NCI-H187 (cell line): Measurements from ENCODE around the gene TTLL9.
"Not testable (repeated sequence)": the region's sequence is repeated elsewhere in the genome, so short reads cannot be mapped to it uniquely, and the experiment has no call there.

Source experiments
- DNase-seq, 2 experiments: peaks; one replicate each; lab custom pipeline; 2025; lab: John Stamatoyannopoulos, UW

The TTLL9 gene, protein sequence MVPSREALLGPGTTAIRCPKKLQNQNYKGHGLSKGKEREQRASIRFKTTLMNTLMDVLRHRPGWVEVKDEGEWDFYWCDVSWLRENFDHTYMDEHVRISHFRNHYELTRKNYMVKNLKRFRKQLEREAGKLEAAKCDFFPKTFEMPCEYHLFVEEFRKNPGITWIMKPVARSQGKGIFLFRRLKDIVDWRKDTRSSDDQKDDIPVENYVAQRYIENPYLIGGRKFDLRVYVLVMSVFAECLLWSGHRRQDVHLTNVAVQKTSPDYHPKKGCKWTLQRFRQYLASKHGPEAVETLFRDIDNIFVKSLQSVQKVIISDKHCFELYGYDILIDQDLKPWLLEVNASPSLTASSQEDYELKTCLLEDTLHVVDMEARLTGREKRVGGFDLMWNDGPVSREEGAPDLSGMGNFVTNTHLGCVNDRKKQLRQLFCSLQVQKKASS

DNA sequence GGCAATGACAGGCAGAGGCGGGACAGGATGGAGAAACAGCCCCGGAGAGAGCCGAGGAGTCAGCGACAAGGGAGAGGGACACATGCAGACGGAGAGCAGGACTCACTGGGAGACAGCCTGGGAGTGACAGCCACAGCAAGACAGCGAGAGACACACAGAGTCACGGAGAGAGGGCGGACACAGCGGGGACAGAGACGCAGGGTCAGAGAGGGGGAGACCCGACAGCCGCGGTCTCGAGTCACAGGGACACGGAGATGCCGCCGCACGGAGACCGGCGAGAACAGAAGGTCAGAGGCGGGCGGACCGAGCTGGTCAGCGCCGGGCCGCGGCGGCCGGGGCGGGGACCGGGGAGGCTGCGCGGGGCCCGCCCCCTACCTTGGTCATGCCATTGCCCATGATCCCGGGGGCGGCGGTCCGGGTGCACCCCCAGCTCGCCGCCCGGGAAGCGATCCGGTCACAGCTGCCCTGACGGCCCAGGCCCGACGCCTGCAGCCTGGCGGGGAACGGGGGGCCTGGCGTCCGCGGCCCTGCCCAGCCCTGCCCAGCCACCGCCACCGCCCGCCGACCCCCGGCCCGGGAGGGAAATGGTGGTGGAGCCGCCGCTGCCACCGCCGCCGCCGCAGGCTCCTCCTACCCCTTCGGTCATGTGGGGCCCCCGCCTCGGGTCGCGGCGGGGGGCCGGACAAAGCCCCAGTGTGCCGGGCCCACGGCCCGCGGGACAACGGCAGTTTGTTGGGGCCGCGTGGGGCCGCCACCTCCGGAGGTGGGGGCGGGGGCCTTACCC is at the start of gene TTLL9, which contains the start of gene DUSP15:
Gene TTLL9 (plus strand): TSS at position 693 of the 784 bp plus-strand sequence. CDS start 493 bp downstream, outside the sequence.
Gene DUSP15 (minus strand): TSS at position 586 of the 784 bp plus-strand sequence. CDS start 190 bp downstream, at position 396.
- no peak for DNase-seq

DNA sequence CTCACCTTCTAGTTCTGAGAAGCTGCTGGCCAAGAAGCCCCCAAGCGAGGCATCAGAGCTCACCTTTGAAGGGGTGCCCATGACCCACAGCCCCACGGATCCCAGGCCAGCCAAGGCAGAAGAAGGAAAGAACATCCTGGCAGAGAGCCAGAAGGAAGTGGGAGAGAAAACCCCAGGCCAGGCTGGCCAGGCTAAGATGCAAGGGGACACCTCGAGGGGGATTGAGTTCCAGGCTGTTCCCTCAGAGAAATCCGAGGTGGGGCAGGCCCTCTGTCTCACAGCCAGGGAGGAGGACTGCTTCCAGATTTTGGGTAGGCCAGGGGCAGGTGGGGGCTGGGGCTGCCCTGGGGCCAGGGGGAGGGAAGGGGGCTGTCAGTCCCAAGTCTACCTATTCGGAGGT is 49.0 kb upstream of the TTLL9 start:
- no peak for DNase-seq

DNA sequence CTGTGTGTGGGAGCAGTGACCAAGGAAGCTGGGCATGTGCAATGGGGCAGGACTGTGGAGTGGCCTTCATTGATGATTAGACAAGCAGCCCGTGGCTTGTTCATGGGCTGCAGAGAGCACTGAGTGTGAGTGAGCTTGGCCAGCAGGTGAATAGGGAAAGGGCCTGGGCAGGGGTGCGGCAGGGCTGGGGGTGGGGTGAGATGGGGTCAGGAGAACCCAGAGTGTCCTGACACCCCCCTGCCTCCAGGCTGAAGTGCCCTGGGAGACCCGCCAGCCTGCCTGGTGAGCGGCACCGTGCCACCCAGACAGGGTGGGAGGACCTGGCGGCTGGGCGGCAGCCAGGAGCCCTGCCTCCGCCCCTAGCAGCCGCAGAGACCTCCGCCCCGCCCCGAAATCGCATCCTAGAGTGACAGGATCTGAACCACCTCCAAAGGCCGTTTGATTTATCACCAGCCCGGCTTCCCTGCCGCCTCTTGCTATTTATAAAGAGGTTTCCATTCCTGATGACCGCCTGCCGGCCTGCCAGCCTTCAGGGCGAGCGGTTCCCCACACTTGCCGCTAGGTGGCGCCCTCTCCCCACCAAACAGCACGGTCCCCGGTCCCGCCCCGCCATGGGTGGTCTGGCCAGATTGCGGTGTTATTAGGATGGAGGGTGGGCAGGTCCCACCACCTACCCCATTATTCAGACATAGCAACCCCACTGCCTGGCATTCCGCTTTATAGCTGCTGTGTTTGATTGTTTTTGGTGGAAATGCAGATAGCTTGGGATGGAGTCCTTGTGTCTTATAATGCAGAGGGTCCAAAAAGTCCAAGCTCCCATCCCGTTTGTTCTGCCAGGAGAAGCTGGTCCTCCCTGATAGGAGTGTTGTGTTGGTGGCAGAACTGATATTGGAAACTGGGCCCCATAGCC is 47.8 kb upstream of the TTLL9 start:
- peak; percentile 58 to 75 for DNase-seq

DNA sequence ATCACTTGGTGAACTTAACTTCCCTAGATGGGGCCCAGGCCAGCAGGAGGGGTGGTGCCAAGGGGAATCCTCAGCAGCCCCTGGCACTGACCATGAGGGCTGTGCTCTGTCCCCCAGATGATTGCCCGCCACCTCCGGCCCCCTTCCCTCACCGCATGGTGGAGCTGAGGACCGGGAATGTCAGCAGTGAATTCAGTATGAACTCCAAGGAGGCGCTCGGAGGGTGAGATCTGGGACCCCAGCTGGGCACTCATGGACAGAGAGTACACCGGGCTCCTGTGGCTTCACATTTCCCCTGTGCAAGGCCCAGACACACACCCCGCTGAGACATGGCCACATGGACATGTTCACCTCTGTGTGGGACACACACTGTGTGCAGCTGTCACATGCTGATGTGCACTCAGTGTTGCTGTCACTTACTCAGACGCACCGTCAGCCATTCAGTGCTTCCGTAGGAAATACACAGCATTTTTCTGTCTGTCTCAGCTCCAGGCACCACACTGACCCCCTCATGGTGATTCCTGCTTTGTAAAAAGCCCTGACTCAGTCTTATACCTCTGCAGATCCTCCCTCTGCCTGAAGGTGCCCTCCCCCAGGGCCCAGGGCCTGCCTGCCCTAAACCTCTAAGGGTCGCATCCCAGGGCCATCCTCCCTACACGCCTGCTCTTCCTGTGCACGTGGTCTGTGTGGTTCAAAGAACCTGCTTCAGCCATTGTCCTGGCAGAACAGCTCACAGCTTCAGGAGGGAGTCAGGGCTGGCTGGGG is 46.9 kb upstream of the TTLL9 start:
- no peak for DNase-seq

DNA sequence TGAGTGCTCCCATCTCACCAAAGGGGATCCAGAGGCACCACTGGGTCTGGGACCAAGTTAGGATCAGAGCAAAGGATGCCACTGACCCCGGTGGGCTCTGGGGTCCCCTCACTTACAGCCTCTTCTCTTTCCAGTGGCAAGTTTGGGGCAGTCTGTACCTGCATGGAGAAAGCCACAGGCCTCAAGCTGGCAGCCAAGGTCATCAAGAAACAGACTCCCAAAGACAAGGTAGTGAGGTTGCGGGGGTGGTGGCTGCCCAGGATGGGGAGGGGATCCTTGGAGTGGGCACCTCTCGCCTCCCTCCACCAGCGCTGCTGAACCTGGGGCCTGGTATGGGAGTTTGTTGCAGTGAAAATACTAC is 46.3 kb upstream of the TTLL9 start:
- DNase-seq, result no peak

DNA sequence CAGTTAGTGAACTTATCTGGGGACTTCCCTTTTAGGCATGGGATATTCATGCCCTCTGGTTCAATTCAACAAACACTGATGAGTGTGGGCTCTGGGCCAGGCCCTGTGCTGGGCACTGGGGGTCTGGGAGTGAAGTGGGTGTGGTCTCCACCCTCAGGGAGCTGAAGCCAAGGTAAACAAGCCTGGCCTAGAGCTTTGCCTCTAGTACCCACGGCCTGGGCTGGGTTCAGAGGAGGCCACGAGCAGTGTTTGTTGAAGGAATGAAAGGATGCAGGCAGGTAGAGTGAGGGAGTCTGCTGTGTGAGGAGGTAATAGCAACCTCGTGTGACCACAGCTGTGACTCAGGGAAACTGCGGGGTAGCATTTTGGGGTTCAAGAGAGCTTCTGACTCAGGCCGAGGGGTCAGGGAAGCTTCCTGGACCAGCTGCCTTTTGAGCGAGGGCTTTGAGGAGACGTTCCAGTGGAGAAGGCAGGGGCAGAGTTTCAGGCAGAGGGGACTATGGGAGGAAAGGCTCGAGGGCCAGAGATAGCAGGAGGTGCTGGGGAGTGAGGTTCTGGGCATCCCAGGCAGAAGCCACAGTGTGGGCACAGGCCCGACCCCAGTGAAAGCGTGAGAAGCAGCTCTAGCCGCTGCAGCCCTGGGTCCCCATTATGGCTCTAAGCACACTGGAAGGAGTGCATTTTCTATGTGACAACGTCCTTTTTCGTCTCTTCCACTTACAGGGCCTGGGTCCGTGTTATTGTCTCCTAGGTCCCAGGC is 45.7 kb upstream of the TTLL9 start:
- no peak for DNase-seq

DNA sequence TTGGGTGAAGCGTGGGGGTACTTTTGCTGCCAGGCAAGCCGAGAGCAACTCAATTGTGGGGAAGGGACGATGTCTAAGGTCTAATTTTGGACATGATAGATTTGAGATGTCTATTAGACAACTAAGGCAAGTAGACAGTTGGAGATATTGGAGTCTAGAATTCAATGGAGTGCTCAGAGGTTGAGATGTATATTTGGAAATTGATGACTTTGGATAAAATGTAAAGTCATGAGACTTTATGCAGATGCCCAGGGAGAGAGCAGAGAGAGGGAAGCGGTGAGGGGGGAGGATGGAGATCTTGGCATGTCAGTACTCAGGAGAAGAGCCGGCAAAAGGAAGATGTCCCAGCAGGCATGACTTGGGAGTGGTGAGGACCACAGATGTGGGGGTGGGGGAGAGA is 44.4 kb upstream of the TTLL9 start:
- no peak for DNase-seq

DNA sequence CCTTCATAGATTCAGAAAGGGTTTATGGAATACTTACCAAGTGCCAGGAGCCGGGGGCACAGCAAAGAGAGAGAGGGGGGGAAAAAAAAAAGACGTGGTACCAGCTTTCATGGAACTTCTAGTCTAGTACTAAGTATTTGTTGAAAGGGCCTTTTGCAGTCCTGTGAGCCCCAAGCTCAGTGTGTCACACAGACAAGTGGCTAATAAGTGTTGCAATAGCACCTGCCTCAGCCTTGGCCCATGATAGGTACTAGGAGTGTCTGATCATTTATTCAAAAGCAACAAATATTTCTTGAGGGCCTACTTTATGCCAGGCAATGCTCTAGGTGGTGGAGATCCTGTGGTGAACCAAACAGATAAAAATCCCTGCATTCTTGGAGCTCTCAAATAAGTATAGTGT is 43.4 kb upstream of the TTLL9 start:
- no peak for DNase-seq

DNA sequence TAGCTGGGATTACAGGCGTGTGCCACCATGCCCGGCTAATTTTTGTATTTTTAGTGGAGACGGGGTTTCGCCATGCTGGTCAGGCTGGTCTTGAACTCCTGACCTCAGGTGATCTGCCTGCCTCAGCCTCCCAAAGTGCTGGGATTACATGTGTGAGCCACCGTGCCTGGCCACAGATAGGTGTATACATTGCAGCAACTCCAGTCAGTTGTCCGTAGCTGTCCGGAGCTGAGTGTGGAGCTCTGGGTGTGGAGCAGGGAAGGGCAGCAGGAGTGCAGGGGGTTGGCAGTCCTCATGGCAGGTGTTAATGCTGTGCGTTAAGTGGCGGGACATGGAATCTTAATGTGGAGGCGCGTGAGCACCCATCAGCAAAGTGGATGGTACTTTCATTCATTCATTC is 42.4 kb upstream of the TTLL9 start:
- not testable (repeated sequence) for DNase-seq

DNA sequence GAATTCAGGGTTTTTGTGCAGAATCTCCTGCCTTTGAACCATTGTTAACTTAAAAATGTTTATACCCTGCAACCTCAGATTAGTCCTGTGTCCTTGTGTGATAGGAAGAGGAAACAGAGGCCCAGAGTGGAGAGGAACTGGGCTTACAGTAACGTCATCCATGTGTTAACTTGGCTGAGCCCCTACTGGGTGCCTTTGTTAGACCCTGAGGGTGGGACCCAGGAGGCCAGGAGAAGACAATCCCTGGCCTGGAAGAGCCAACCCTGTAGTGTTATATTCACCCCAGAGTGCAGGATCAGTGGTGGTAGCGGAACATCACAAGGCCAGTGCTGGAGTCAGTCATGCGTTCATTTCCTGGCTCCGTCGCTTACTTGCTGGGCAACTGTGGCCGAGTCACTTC is 40.7 kb upstream of the TTLL9 start:
- DNase-seq, result no peak

DNA sequence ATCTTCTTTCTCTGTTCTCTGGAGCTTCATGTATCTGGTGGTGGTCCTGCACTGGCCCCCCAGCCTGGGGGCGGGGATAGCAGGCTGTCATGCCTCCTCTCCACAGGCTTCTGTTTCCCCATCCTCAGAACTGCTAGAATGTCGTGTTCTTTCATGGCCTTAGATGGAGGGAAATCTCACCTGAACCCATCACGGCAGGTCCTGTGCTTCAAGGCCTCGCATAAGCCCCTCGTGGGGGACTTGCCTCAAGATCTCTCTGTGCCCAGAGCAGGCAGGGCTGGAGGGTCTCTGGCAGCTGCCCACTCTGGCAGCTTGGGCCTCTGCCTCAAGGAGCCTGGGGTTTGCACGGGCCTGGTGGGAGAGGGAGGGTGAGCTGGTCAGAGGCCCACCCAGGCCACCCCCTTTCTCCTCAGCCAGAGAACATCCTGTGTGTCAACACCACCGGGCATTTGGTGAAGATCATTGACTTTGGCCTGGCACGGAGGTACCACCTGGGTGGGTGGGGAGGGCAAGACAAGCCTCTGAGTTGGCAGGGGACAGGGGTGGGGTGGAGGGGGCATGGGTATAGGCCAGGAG is 39.9 kb upstream of the TTLL9 start:
- DNase-seq, result no peak

DNA sequence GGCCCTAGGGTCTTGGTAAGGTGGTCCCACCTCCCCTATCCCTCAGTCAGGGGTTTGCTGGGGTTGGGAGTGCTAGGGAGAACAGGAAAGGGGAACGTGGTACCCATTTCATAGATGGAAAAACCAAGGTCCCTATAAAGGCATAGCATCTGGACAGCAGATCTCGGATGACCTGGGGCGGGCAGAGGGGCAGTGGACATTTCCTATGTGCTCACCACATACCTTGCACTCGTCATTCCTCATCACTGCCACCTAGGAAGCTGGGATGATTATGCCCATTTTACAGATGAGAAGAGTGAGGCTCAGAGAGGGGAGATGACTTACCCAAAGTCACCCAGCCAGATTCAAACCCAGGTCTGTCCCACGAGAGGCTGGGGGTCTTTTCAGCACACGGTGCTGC is 39.2 kb upstream of the TTLL9 start:
- no peak for DNase-seq

DNA sequence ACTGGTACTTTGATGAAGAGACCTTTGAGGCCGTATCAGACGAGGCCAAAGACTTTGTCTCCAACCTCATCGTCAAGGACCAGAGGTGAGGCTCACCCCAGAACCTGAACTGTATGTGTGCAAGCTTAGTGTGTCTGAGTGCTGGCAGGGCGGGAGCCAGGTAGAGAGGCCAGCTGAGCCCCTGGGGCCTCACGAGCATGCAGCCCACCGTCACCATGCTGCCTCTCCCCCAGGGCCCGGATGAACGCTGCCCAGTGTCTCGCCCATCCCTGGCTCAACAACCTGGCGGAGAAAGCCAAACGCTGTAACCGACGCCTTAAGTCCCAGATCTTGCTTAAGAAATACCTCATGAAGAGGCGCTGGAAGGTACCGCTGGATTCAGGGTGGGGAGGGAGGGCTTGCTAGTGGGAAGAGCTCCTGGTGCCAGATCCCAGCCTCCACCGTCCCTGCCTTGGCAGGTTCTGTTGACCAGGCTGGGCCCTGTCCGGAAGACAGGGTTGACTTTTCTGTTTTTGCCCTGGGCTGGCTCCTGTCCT is 38.6 kb upstream of the TTLL9 start:
- no peak for DNase-seq

DNA sequence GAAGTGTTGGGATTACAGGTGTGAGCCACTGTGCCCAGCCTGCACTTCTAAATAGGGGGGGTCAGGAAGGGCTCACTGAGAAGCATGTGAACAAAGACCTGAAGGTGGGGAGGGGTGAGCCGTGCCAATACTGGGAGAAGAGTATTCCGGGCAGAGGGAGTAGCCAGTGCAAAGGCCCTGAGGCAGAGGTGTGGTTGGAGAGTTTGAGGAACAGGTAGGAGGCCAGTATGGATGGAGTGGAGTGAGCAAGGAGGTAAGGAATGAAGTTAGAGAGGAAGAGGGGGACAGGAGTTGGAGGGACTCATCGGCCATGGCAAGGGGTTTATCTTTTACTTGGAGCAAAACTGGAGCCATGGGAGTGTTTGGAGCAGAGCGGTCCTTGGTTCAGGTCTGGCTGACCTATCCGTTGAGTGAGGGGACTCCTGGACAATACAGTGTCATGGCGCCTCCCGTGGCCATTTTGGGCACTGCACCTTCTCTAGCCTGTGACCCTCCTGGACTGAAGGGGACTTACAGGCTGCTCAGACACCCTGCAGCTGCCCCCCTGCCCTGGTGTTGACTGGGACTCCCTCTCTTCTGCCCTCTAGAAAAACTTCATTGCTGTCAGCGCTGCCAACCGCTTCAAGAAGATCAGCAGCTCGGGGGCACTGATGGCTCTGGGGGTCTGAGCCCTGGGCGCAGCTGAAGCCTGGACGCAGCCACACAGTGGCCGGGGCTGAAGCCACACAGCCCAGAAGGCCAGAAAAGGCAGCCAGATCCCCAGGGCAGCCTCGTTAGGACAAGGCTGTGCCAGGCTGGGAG is 37.1 kb upstream of the TTLL9 start:
- peak in 1 of 2 experiments; percentile 14 for DNase-seq

DNA sequence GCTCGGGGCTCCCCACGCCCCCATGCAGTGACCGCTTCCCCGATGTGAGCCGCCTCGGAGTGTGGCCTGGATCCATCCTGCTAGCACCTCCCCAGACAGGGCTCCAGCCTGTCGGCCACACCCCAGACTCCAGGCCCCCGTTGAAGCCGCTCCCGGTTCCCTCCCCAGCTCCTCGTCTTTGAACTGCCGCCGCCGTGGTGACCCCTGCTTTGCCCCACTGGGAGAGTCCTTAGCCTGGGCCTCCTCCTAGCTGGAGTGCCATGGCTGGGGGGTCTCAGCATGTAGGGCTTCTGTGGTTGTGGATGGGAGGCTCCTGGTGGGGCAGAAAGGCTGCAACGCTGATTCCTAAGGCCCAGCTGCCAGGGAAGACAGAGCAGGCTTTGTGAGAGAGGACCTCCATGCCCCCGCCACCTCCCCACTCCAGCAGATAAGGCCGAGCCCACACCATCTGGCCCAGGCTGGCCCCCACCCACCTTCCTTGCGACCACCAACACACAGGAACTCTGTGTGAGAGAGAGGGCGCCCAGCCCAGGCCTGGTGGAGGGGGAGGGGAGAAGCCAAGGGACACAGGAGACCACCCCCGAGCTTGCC is 36.4 kb upstream of the TTLL9 start:
- no peak for DNase-seq

DNA sequence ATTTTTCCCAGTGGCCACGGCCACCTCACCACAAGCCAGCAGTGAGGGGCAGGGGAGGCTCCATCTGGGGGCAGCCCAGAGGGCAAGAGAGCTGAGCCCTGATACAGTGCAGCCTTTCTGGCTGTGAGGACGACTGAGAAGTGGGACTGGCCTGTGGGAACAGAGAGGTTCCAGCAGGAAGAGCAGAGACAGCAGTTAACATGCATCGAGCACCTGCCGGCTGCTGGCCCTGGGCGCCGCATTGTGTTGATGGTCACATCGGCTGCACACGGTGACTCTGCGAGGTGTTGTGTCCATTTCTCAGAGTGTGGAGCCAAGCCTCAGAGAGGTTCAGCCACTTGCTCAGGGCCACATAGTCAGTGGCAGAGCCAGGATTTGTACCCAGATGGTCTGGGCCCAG is 34.9 kb upstream of the TTLL9 start:
- DNase-seq, result no peak

DNA sequence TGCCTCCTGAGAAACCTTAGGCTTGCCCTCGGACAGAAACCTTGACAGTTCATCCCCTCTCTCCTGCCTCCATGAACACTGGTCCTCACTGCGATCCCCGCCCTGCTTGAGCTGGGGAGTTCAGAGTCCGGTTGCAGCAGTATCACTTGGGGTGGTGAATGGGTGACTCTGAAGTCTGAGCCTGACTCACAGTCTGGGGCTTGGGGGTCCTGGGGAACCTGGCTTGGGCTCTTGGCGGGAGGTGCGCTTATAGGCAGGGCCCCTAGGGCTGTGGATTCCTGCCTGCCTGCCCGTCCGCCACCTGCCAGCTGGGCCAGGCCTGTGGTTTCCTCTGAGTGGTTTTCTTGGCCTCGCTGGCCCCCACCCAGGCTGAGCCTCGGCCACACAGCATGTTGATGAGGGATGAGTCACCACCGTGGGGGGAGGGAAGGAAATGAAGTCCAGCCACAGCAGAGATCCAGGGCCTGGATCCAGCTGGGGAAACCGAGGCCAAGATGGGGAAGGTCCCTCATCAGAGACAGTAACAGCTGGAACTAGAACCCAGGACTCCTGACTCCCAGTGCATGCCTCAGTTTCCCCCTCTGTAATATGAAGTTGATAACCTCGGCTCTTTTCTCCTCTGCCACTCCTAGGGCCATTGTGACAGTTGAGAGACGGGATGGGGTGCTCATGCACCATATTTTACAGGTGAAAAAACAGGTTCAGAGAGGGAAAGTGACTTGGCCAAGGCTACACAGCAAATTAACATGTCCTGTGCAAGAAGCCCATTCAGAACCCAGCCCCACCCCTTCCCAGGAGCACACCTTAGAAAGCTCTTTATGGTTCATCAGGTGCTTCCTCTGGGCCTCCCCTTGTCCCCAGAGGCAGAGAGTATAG is 34.2 kb upstream of the TTLL9 start:
- no peak for DNase-seq
